ENCODE data around the gene PROKR1.
A peak's percentile ranks its signal among the peaks of the same experiment; 100 is the strongest.
"Not testable (repeated sequence)": the region's sequence is repeated elsewhere in the genome, so short reads cannot be mapped to it uniquely, and the experiment has no call there.

PROKR1 gene

GRCh38 chr2:68669651-68670050 is 26.3 kb downstream of the PROKR1 start:
- Mint-ChIP-seq H3K9me3 (peaks cover 29% of the 10 kb centered on the region), H3K4me1 (ENCODE audit: low read depth) (peaks cover 11% of the 10 kb centered on the region), H3K27me3 (no peaks in the 10 kb centered on the region), H3K36me3 (ENCODE audit: low read depth) (no peaks in the 10 kb centered on the region), H3K4me3 (no peak overlapping the region), H3K27ac (no peak overlapping the region)
- intact Hi-C loops (cut with micrococcal nuclease): no loop called here

DNA sequence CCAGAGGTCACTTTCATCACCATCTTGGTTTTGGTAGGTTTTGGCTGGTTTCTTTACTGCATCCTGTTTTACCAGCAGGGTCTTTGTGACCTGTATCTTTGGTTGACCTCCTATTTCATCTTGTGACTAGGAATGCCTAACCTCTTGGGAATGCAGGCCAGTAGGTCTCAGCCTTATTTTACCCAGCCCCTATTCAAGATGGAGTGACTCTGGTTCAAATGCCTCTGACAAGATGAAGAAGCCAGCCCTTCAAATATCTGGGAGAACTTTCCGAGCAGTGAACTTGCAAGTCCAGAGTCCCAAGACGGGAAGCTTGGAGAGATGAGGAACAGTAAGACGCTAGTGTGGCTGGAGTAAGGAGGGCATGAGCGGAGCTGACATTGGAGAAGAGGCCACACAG is 28.6 kb downstream of the PROKR1 start:
- Mint-ChIP-seq H3K4me1 (ENCODE audit: low read depth) (peaks cover 11% of the 10 kb centered on the region), H3K36me3 (ENCODE audit: low read depth) (no peaks in the 10 kb centered on the region), H3K4me3 (no peak overlapping the region), H3K9me3 (peaks cover 34% of the 10 kb centered on the region), H3K27me3 (no peaks in the 10 kb centered on the region), H3K27ac (no peak overlapping the region)
- intact Hi-C loops (cut with micrococcal nuclease): no loop called here

DNA sequence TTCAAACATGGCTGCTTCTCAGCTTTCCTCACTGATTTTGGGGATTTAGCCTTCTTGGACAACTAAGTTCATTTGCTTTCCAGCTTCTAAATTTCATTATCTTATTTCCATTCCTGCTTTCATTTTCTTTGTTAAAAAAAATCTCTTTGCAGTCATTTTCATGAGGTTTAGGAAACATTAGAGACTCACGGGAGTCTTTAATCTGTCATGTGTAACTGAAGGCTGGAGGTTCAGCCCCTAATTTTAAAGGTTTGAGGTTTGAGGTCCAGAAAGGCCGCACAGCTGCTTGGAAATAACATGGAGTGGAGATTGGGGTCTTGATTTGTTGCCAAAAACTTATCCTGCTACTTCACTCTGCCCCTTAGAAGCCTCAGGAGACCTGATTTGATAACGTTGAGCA is 30.3 kb downstream of the PROKR1 start:
- no peaks in the 10 kb centered on the region for H3K27me3 Mint-ChIP-seq
- H3K9me3 Mint-ChIP-seq: peaks cover 25% of the 10 kb centered on the region
- H3K36me3 Mint-ChIP-seq (ENCODE audit: low read depth): no peaks in the 10 kb centered on the region
- H3K4me3 Mint-ChIP-seq: no peak overlapping the region
- H3K4me1 Mint-ChIP-seq (ENCODE audit: low read depth): peaks cover 12% of the 10 kb centered on the region
- H3K27ac Mint-ChIP-seq: no peak overlapping the region
- intact Hi-C loops (cut with micrococcal nuclease): no loop called here

DNA sequence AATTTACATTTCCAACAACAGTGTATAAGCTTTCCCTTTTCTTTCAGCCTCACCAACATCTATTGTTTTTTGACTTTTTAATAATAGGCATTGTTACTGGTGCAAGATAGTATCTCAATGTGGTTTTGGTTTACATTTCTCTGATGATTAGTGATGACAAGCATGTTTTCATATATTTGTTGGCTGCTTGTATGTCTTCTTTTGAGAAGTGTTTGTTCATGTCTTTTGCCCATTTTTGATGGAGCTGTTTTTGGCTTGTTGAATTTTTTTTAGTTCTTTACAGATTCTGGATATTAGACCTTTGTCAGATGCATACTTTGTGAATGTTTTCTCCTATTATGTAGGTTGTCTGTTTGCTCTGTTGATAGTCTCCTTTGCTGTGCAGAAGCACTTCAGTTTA is 32.1 kb downstream of the PROKR1 start:
- no peak overlapping the region for H3K27ac Mint-ChIP-seq

GRCh38 chr2:68677837-68678236 is 34.5 kb downstream of the PROKR1 start:
- H3K27me3 Mint-ChIP-seq; H3K4me1 Mint-ChIP-seq (ENCODE audit: low read depth); intact Hi-C loops (cut with micrococcal nuclease); H3K27ac Mint-ChIP-seq; H3K36me3 Mint-ChIP-seq (ENCODE audit: low read depth); H3K4me3 Mint-ChIP-seq: not testable (repeated sequence)
- peaks cover 29% of the 10 kb centered on the region for H3K9me3 Mint-ChIP-seq

More for the DNA sequence above, 32.1 kb downstream of the PROKR1 start:
- Mint-ChIP-seq H3K36me3 (ENCODE audit: low read depth) (no peaks in the 10 kb centered on the region), H3K9me3 (peaks cover 25% of the 10 kb centered on the region), H3K27me3 (peaks cover 1% of the 10 kb centered on the region), H3K4me3 (no peak overlapping the region), H3K4me1 (ENCODE audit: low read depth) (peaks cover 19% of the 10 kb centered on the region)
- intact Hi-C loops (cut with micrococcal nuclease): no loop called here

GRCh38 chr2:68679166-68679916 is 36.0 kb downstream of the PROKR1 start:
- Mint-ChIP-seq H3K4me3 (peak overlapping the region; percentile 32), H3K9me3 (peaks cover 29% of the 10 kb centered on the region)
- intact Hi-C loops (cut with micrococcal nuclease); H3K27me3 Mint-ChIP-seq; H3K4me1 Mint-ChIP-seq (ENCODE audit: low read depth); H3K36me3 Mint-ChIP-seq (ENCODE audit: low read depth); H3K27ac Mint-ChIP-seq: not testable (repeated sequence)

- Mint-ChIP-seq H3K4me3 (peak overlapping the region; percentile 32), H3K9me3 (peaks cover 24% of the 10 kb centered on the region)
- H3K36me3 Mint-ChIP-seq (ENCODE audit: low read depth); intact Hi-C loops (cut with micrococcal nuclease); H3K27ac Mint-ChIP-seq; H3K27me3 Mint-ChIP-seq; H3K4me1 Mint-ChIP-seq (ENCODE audit: low read depth): not testable (repeated sequence)
These were observed 36.5 kb downstream of the PROKR1 start for GRCh38 chr2:68679917-68680267.

DNA sequence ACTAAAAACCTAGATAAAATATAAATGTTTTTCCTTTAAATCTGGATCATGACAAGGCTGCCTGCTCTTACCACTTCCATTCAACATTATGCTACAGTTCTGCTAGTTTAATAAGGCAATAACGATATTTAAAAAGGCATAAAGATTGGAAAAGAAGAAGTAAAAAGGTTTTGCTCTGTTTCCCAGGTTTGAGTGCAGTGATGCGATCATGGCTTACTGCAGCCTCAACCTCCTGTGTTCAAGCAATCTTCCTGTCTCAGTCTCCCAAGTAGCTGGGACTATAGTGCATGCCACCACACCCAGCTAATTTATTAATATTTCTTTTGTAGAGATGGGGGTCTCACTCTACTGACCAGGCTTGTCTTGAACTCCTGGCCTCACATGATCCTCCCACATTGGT is 40.8 kb downstream of the PROKR1 start:
- Mint-ChIP-seq H3K4me3 (no peak overlapping the region), H3K4me1 (ENCODE audit: low read depth) (peaks cover 8% of the 10 kb centered on the region), H3K27ac (no peak overlapping the region), H3K9me3 (peaks cover 15% of the 10 kb centered on the region), H3K27me3 (no peaks in the 10 kb centered on the region), H3K36me3 (ENCODE audit: low read depth) (no peaks in the 10 kb centered on the region)
- intact Hi-C loops (cut with micrococcal nuclease): no loop called here

DNA sequence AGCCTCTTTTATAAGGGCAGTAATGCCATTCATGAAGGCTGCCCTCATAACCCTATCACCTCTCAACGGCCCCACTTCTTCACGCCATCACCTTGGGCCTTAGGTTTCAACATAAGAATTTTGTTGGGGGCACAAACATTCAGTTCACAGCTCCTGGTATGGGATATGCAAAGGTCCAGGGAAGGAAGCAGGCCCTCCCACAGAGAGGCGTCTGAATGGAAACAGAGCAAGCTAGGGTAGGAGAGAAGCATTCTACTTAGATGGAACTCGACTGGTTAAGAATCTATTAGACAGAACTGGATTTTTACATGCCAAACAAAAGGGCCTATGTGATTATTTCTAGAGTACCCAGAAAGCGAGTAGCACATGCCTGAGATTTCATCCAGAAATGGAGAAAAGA is 42.8 kb downstream of the PROKR1 start:
- H3K9me3 Mint-ChIP-seq: peaks cover 9% of the 10 kb centered on the region
- H3K36me3 Mint-ChIP-seq (ENCODE audit: low read depth): no peaks in the 10 kb centered on the region
- no peaks in the 10 kb centered on the region for H3K27me3 Mint-ChIP-seq
- peak overlapping the region; percentile 26 for H3K27ac Mint-ChIP-seq
- H3K4me1 Mint-ChIP-seq (ENCODE audit: low read depth): peaks cover 24% of the 10 kb centered on the region
- H3K4me3 Mint-ChIP-seq: no peak overlapping the region
- intact Hi-C loops (cut with micrococcal nuclease): no loop called here

GRCh38 chr2:68687018-68687417 is 43.6 kb downstream of the PROKR1 start:
- H3K27me3 Mint-ChIP-seq: no peaks in the 10 kb centered on the region
- H3K4me1 Mint-ChIP-seq (ENCODE audit: low read depth): peaks cover 32% of the 10 kb centered on the region
- intact Hi-C loops (cut with micrococcal nuclease): no loop called here
- H3K27ac Mint-ChIP-seq: no peak overlapping the region
- no peaks in the 10 kb centered on the region for H3K36me3 Mint-ChIP-seq (ENCODE audit: low read depth)
- H3K4me3 Mint-ChIP-seq: no peak overlapping the region
- H3K9me3 Mint-ChIP-seq: peaks cover under 1% of the 10 kb centered on the region

- Mint-ChIP-seq H3K9me3 (no peaks in the 10 kb centered on the region), H3K36me3 (ENCODE audit: low read depth) (no peaks in the 10 kb centered on the region), H3K4me3 (peak overlapping the region; percentile 57), H3K27ac (peak overlapping the region; percentile 87), H3K27me3 (no peaks in the 10 kb centered on the region), H3K4me1 (ENCODE audit: low read depth) (peaks cover 56% of the 10 kb centered on the region)
- intact Hi-C loops (cut with micrococcal nuclease): loop anchor here (5.0 kb wide), 1 partner anchor 223 kb away; the partner anchor contains the start of genes APLF and FBXO48
These were observed 46.5 kb downstream of the PROKR1 start for GRCh38 chr2:68689553-68690537.

- H3K4me3 Mint-ChIP-seq: peak overlapping the region; percentile 57
- H3K27ac Mint-ChIP-seq: peak overlapping the region; percentile 87
- intact Hi-C loops (cut with micrococcal nuclease): loop anchor here (5.0 kb wide), 1 partner anchor 224 kb away; the partner anchor contains the start of genes APLF and FBXO48
- H3K4me1 Mint-ChIP-seq (ENCODE audit: low read depth): peaks cover 64% of the 10 kb centered on the region
- H3K27me3 Mint-ChIP-seq: no peaks in the 10 kb centered on the region
- H3K36me3 Mint-ChIP-seq (ENCODE audit: low read depth): no peaks in the 10 kb centered on the region
- no peaks in the 10 kb centered on the region for H3K9me3 Mint-ChIP-seq
These were observed 47.5 kb downstream of the PROKR1 start for GRCh38 chr2:68690851-68691250.

- intact Hi-C loops (cut with micrococcal nuclease): loop anchor here (5.0 kb wide), 1 partner anchor 225 kb away; the partner anchor contains the start of genes APLF and FBXO48
- Mint-ChIP-seq H3K27ac (peak overlapping the region; percentile 77), H3K36me3 (ENCODE audit: low read depth) (no peaks in the 10 kb centered on the region), H3K4me1 (ENCODE audit: low read depth) (peaks cover 73% of the 10 kb centered on the region), H3K4me3 (no peak overlapping the region), H3K9me3 (no peaks in the 10 kb centered on the region), H3K27me3 (no peaks in the 10 kb centered on the region)
These were observed 49.1 kb downstream of the PROKR1 start for GRCh38 chr2:68692511-68692910.

- no peaks in the 10 kb centered on the region for H3K36me3 Mint-ChIP-seq (ENCODE audit: low read depth)
- H3K27me3 Mint-ChIP-seq: no peaks in the 10 kb centered on the region
- intact Hi-C loops (cut with micrococcal nuclease): loop anchor here (5.0 kb wide), 1 partner anchor 227 kb away; the partner anchor contains the start of genes APLF and FBXO48
- H3K27ac Mint-ChIP-seq: no peak overlapping the region
- H3K9me3 Mint-ChIP-seq: no peaks in the 10 kb centered on the region
- no peak overlapping the region for H3K4me3 Mint-ChIP-seq
- peaks cover 80% of the 10 kb centered on the region for H3K4me1 Mint-ChIP-seq (ENCODE audit: low read depth)
These were observed 50.6 kb downstream of the PROKR1 start for GRCh38 chr2:68693951-68694350.

All from dendritic cell treated with granulocyte-macrophage colony-stimulating factor and Interleukin-4, amounts not matched to agents 40 ng/mL and 50 ng/mL, for 4 days (primary cell).